Neural cell (in vitro differentiated cells): ENCODE measurements around the gene HS6ST1. TPM values are rescaled to one million over a fixed set of nuclear protein-coding genes. Genes with fewer than 3 reads are reported as not detected.

Source experiments
- H2AFZ ChIP-seq: fragments of 200-600, 300-800 bp; sonication (generic), shearing (Covaris generic); 2 replicates; pipeline ENCODE4 v1.6.0; 2014; ENCODE audit warnings: low read depth, mild to moderate bottlenecking, antibody characterized with exemption, low read length, moderate library complexity
- H3F3A ChIP-seq: fragments of 200-600 bp; shearing (Covaris generic); 2 replicates; pipeline ENCODE4 v1.6.1; 2016; ENCODE audit warnings: mild to moderate bottlenecking, moderate library complexity, mixed read lengths, antibody characterized with exemption, low read length; ENCODE audit not compliant: insufficient read depth, poor library complexity, severe bottlenecking
- H3K27ac ChIP-seq: fragments of 200-600, 300-800 bp; sonication (generic), shearing (Covaris generic); 2 replicates; pipeline ENCODE4 v1.5.1; 2014; ENCODE audit warnings: mild to moderate bottlenecking, low read length, moderate library complexity
- H3K27me3 ChIP-seq: fragments of 300-800, 200-600 bp; sonication (generic), shearing (Covaris generic); 2 replicates; pipeline ENCODE4 v1.6.0; 2014; ENCODE audit warnings: mild to moderate bottlenecking, low read depth, low read length, moderate library complexity; ENCODE audit not compliant: insufficient read depth
- H3K36me3 ChIP-seq: fragments of 300-800, 200-600 bp; sonication (generic), shearing (Covaris generic); 2 replicates; pipeline ENCODE4 v1.5.1; 2014; ENCODE audit warnings: mild to moderate bottlenecking, antibody characterized with exemption, low read length, moderate library complexity; ENCODE audit not compliant: insufficient read depth
- H3K4me2 ChIP-seq: fragments of 300-800, 200-600 bp; sonication (generic), shearing (Covaris generic); 2 replicates; pipeline ENCODE4 v1.6.0; 2014; ENCODE audit warnings: mild to moderate bottlenecking, low read length
- H3K4me3 ChIP-seq: fragments of 300-800, 200-600 bp; sonication (generic), shearing (Covaris generic); 2 replicates; pipeline ENCODE4 v1.5.1; 2014; ENCODE audit warnings: mild to moderate bottlenecking, low read length, moderate library complexity
- H3K79me2 ChIP-seq: fragments of 200-600 bp; shearing (Covaris generic); replicated peaks from 2 replicates; pipeline ENCODE4 v1.6.0; 2014; ENCODE audit warnings: mild to moderate bottlenecking, low read length, moderate library complexity; ENCODE audit not compliant: insufficient read depth
- H3K9ac ChIP-seq: fragments of 300-800, 200-600 bp; sonication (generic), shearing (Covaris generic); 2 replicates; pipeline ENCODE4 v1.6.1; 2016; ENCODE audit warnings: mild to moderate bottlenecking, low read length, mixed read lengths
- H3K9me2 ChIP-seq: fragments of 200-600 bp; shearing (Covaris generic); 2 replicates; pipeline ENCODE4 v1.6.1; 2016; ENCODE audit warnings: mild to moderate bottlenecking, low read length, mixed read lengths; ENCODE audit not compliant: insufficient read depth
- H3K9me3 ChIP-seq: fragments of 200-600, 300-800 bp; sonication (generic), shearing (Covaris generic); 2 replicates; pipeline ENCODE4 v1.6.1; 2016; ENCODE audit warnings: mild to moderate bottlenecking, mixed run types, low read length, moderate library complexity, mixed read lengths
- H4K20me1 ChIP-seq: fragments of 200-600 bp; shearing (Covaris generic); 2 replicates; pipeline ENCODE4 v1.6.1; 2016; ENCODE audit warnings: mild to moderate bottlenecking, mixed run types; ENCODE audit not compliant: insufficient read depth
- EP300 ChIP-seq: fragments of 450-650 bp; conservative IDR thresholded peaks from 2 replicates; pipeline ENCODE4 v1.6.1; 2014; ENCODE audit warnings: antibody characterized with exemption, mild to moderate bottlenecking, moderate library complexity; ENCODE audit not compliant: poor library complexity, severe bottlenecking
- EZH2 ChIP-seq: fragments of 200-600, 300-800 bp; shearing (Covaris generic), sonication (generic); IDR thresholded peaks from 2 replicates; pipeline ENCODE4 v1.6.1; 2014; ENCODE audit warnings: antibody characterized with exemption, low read length, borderline replicate concordance, mild to moderate bottlenecking; ENCODE audit not compliant: insufficient read depth, poor library complexity, severe bottlenecking
- MXI1 ChIP-seq: fragments of 450-650 bp; conservative IDR thresholded peaks from 2 replicates; pipeline ENCODE4 v1.6.1; 2014; ENCODE audit warnings: antibody characterized with exemption, mild to moderate bottlenecking; ENCODE audit not compliant: poor library complexity, severe bottlenecking
- POLR2AphosphoS5 ChIP-seq: IDR thresholded peaks from 2 replicates; pipeline ENCODE4 v1.6.1; 2012
- RAD21 ChIP-seq: fragments of 450-650 bp; conservative IDR thresholded peaks from 2 replicates; pipeline ENCODE4 v1.6.1; 2014; ENCODE audit warnings: antibody characterized with exemption, mild to moderate bottlenecking, moderate library complexity
- REST ChIP-seq: IDR thresholded peaks from 2 replicates; pipeline ENCODE4 v1.6.1; 2012; ENCODE audit warnings: borderline replicate concordance
- SMC3 ChIP-seq: fragments of 450-650 bp; conservative IDR thresholded peaks from 2 replicates; pipeline ENCODE4 v1.6.1; 2014; ENCODE audit warnings: antibody characterized with exemption, mild to moderate bottlenecking, moderate library complexity; ENCODE audit not compliant: poor library complexity
- TAF1 ChIP-seq: IDR thresholded peaks from 2 replicates; pipeline ENCODE4 v1.6.1; 2012; ENCODE audit warnings: low read depth
- polyA plus RNA-seq: library from polyadenylated mRNA; depleted of rRNA; stranded (reverse); fragments of >200 nt; gene quantifications from 2 replicates; pipeline ENCODE4 v1.2.3, GENCODE V29; 2014
- TF ChIP-seq, protein P1 (sequence below): fragments of 450-650 bp; IDR thresholded peaks from 2 replicates; pipeline ENCODE4 v1.5.1; 2014; ENCODE audit warnings: antibody characterized with exemption, mild to moderate bottlenecking, moderate library complexity; ENCODE audit not compliant: poor library complexity, severe bottlenecking

The HS6ST1 gene
- polyA plus RNA-seq, 1 donor from 2014 or later = 44.1 TPM

DNA sequence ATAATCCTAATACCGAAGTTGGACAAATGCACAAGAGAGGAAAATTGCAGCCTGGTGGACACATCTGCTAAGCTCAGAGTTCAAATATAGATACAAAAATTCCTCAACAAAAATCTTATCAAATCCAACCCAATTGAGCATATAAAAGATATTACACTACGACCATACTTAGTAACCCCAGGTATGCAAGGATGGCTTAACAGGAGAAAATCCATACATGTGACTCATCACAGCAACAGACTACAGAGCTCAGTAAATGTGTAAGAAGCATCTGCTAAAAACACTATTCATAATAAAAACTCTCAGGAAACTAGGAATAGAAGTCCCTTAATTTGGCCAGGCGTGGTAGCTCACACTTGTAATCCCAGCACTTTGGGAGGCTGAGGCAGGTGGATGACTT is 28.3 kb downstream of the HS6ST1 start:
- Histone ChIP-seq H4K20me1 (no peaks in the 10 kb centered on the region), H3K9me2 (no peaks in the 10 kb centered on the region), H2AFZ (no peak overlapping the region), H3F3A (no peaks in the 10 kb centered on the region), H3K36me3 (no peaks in the 10 kb centered on the region), H3K9ac (no peak overlapping the region), H3K4me3 (no peak overlapping the region), H3K9me3 (no peaks in the 10 kb centered on the region), H3K27ac (no peak overlapping the region), H3K27me3 (no peaks in the 10 kb centered on the region), H3K79me2 (peaks cover 32% of the 10 kb centered on the region), H3K4me2 (no peak overlapping the region)
- TF ChIP-seq EP300 = no peak
- no peak for TF ChIP-seq EZH2
- TF ChIP-seq REST = no peak
- TF ChIP-seq, protein P1, sequence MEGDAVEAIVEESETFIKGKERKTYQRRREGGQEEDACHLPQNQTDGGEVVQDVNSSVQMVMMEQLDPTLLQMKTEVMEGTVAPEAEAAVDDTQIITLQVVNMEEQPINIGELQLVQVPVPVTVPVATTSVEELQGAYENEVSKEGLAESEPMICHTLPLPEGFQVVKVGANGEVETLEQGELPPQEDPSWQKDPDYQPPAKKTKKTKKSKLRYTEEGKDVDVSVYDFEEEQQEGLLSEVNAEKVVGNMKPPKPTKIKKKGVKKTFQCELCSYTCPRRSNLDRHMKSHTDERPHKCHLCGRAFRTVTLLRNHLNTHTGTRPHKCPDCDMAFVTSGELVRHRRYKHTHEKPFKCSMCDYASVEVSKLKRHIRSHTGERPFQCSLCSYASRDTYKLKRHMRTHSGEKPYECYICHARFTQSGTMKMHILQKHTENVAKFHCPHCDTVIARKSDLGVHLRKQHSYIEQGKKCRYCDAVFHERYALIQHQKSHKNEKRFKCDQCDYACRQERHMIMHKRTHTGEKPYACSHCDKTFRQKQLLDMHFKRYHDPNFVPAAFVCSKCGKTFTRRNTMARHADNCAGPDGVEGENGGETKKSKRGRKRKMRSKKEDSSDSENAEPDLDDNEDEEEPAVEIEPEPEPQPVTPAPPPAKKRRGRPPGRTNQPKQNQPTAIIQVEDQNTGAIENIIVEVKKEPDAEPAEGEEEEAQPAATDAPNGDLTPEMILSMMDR = no peak
- TF ChIP-seq TAF1 = no peak
- no peak for TF ChIP-seq SMC3
- no peak for TF ChIP-seq MXI1
- TF ChIP-seq POLR2AphosphoS5 = no peak
- TF ChIP-seq RAD21 = no peak

GRCh38 chr2:128289439-128289838 is 29.2 kb downstream of the HS6ST1 start:
- H3K27me3 ChIP-seq = no peaks in the 10 kb centered on the region
- TF ChIP-seq, protein P1 = no peak
- TF ChIP-seq SMC3 (no peak), RAD21 (no peak), TAF1 (no peak), MXI1 (no peak), REST (no peak), POLR2AphosphoS5 (no peak), EP300 (no peak), EZH2 (no peak)
- no peak overlapping the region for H3K4me3 ChIP-seq
- no peaks in the 10 kb centered on the region for H4K20me1 ChIP-seq
- no peaks in the 10 kb centered on the region for H3F3A ChIP-seq
- no peaks in the 10 kb centered on the region for H3K9me3 ChIP-seq
- no peak overlapping the region for H2AFZ ChIP-seq
- peaks cover 24% of the 10 kb centered on the region for H3K79me2 ChIP-seq
- no peaks in the 10 kb centered on the region for H3K36me3 ChIP-seq
- no peak overlapping the region for H3K4me2 ChIP-seq
- H3K9me2 ChIP-seq = no peaks in the 10 kb centered on the region
- no peak overlapping the region for H3K9ac ChIP-seq
- no peak overlapping the region for H3K27ac ChIP-seq
